Loucy (cell line): ENCODE data around the gene CECR2.

ENCODE experiments used
- H2AFZ ChIP-seq: fragments of 200-600 bp; sonication (generic); 2 replicates; pipeline ENCODE4 v1.6.0; 2016; ENCODE audit warnings: antibody characterized with exemption, mild to moderate bottlenecking, low read length, moderate library complexity
- H3F3A ChIP-seq: fragments of 200-600 bp; 2 replicates; pipeline ENCODE4 v1.6.0; 2016; ENCODE audit warnings: antibody characterized with exemption, low read depth, mild to moderate bottlenecking
- H3K27me3 ChIP-seq: fragments of 200-600 bp; sonication (generic); 2 replicates; pipeline ENCODE4 v1.6.1; 2014; ENCODE audit warnings: low read length, mild to moderate bottlenecking; ENCODE audit not compliant: insufficient read depth, poor library complexity, severe bottlenecking
- H3K36me3 ChIP-seq: fragments of 200-600 bp; sonication (generic); 2 replicates; pipeline ENCODE4 v1.6.1; 2016; ENCODE audit warnings: low read length; ENCODE audit not compliant: insufficient read depth
- H3K4me1 ChIP-seq: fragments of 200-600 bp; sonication (generic); 2 replicates; pipeline ENCODE4 v1.5.1; 2014; ENCODE audit warnings: low read length, mild to moderate bottlenecking; ENCODE audit not compliant: insufficient read depth, poor library complexity, severe bottlenecking
- H3K4me2 ChIP-seq: fragments of 200-600 bp; sonication (generic); 2 replicates; pipeline ENCODE4 v1.6.0; 2014; ENCODE audit warnings: antibody characterized with exemption, low read length, low read depth, mild to moderate bottlenecking; ENCODE audit not compliant: poor library complexity, severe bottlenecking
- H3K4me3 ChIP-seq: fragments of 200-600 bp; sonication (generic); 2 replicates; pipeline ENCODE4 v1.5.1; 2014; ENCODE audit warnings: low read length, mild to moderate bottlenecking, mixed read lengths; ENCODE audit not compliant: poor library complexity, severe bottlenecking
- H3K79me2 ChIP-seq: fragments of 200-600 bp; sonication (generic); 2 replicates; pipeline ENCODE4 v1.6.1; 2014; ENCODE audit warnings: low read length; ENCODE audit not compliant: insufficient read depth
- H3K9ac ChIP-seq: fragments of 200-600 bp; sonication (generic); 2 replicates; pipeline ENCODE4 v1.6.0; 2014; ENCODE audit warnings: mild to moderate bottlenecking, low read depth, low read length, moderate library complexity; ENCODE audit not compliant: poor library complexity, severe bottlenecking
- H3K9me2 ChIP-seq: fragments of 200-600 bp; sonication (generic); replicated peaks from 2 replicates; pipeline ENCODE4 v1.6.1; 2016; ENCODE audit warnings: low read depth, low read length, mixed read lengths
- H3K9me3 ChIP-seq: fragments of 200-600 bp; sonication (generic); 2 replicates; pipeline ENCODE4 v1.6.1; 2014; ENCODE audit warnings: mild to moderate bottlenecking, antibody characterized with exemption, low read length, low read depth; ENCODE audit not compliant: insufficient read depth
- H4K20me1 ChIP-seq: fragments of 200-600 bp; sonication (generic); 2 replicates; pipeline ENCODE4 v1.6.0; 2014; ENCODE audit warnings: antibody characterized with exemption, low read length, mild to moderate bottlenecking; ENCODE audit not compliant: insufficient read depth, poor library complexity, severe bottlenecking
- CTCF ChIP-seq: fragments of 200-600 bp; sonication (generic); conservative IDR thresholded peaks from 2 replicates; pipeline ENCODE4 v1.5.1; 2014; ENCODE audit warnings: mild to moderate bottlenecking, antibody characterized with exemption, low read length
- EZH2phosphoT487 ChIP-seq: fragments of 200-600 bp; IDR thresholded peaks from 2 replicates; pipeline ENCODE4 v1.6.1; 2018; ENCODE audit warnings: antibody characterized with exemption, mild to moderate bottlenecking, moderate library complexity, borderline replicate concordance

The CECR2 gene

GRCh38 chr22:17472932-17473331 is 103.7 kb downstream of the CECR2 start:
- no peak overlapping the region for H2AFZ ChIP-seq
- no peaks in the 10 kb centered on the region for H3K9me3 ChIP-seq
- no peaks in the 10 kb centered on the region for H3K4me1 ChIP-seq
- TF ChIP-seq EZH2phosphoT487, result no peak
- no peak for TF ChIP-seq CTCF
- H3K9ac ChIP-seq, result no peak overlapping the region
- no peaks in the 10 kb centered on the region for H3K9me2 ChIP-seq
- no peaks in the 10 kb centered on the region for H3K36me3 ChIP-seq
- H3F3A ChIP-seq, result no peaks in the 10 kb centered on the region
- H3K4me2 ChIP-seq, result no peak overlapping the region
- no peaks in the 10 kb centered on the region for H3K27me3 ChIP-seq
- no peaks in the 10 kb centered on the region for H4K20me1 ChIP-seq
- H3K79me2 ChIP-seq, result no peaks in the 10 kb centered on the region
- no peak overlapping the region for H3K4me3 ChIP-seq

DNA sequence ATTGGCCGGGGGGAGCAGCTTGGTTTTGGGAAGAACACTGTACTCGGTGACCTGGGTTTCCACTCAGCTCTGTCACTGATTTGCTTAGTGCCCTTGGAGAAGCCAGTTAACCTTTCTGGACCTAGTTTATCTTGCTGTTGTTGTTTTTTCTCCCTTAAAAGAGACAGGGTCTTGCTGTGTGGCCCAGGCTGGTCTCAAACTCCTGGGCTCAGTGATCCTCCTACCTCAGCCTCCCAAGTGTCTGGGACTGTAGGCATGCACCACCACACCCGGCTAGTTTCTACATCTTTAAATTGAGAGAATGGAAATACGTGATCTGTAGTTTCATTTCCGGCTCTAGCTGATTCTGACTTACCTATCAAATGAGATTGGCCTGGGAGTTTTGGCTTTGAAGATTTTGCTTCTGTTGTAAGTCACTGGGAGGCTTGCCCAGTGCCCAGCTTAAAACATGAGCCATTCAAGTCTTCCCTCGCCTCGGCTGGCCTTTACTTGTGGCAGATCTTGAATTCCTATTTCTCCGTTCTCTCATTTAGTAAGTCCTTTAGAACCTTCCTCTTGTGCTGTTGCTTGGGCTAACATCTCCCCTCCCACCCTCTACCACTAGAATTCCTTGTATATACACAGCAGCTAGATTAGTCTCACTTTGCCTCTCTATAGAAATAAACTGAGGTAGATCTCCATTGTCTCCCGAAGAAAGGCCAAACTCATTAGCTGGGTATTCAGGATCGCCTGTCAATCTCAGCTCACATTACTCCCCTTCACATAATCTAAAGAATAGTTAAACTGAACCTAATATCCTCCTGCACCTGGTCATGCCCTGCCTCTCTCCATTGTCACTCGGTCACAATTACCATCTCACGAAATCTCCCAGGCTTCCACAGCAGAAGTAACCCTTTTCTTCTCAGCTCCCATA is 106.3 kb downstream of the CECR2 start:
- Histone ChIP-seq H3K9ac (no peak overlapping the region), H3K36me3 (no peaks in the 10 kb centered on the region), H3K79me2 (no peaks in the 10 kb centered on the region), H3K9me3 (no peaks in the 10 kb centered on the region), H3K4me3 (no peak overlapping the region), H3K27me3 (no peaks in the 10 kb centered on the region), H4K20me1 (no peaks in the 10 kb centered on the region), H2AFZ (no peak overlapping the region), H3K4me1 (no peaks in the 10 kb centered on the region), H3F3A (no peaks in the 10 kb centered on the region), H3K9me2 (no peaks in the 10 kb centered on the region), H3K4me2 (no peak overlapping the region)
- TF ChIP-seq EZH2phosphoT487 (no peak), CTCF (no peak)

DNA sequence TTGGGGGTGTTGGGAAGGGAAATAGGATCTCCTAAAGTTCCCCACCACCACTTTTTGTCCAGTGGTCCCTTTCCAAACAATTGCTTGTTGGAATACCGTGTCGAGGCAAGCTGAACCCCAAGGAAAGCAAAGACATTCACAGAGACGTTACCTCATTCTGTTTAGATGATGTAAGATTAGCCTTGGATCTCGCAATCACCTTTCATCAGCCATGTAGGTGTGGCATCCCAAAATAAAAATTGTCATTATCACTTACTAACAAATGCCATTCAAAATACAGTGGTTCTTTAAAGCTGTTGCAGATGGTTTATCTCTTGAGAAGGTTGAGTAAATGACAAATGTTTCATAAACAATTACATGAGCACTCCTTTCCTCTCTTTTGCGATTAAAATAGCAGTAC is 107.6 kb downstream of the CECR2 start:
- Histone ChIP-seq H2AFZ (no peak overlapping the region), H3K4me2 (no peak overlapping the region), H3K9me3 (no peaks in the 10 kb centered on the region), H3K4me1 (no peaks in the 10 kb centered on the region), H3K79me2 (no peaks in the 10 kb centered on the region), H3K4me3 (no peak overlapping the region), H3K9ac (no peak overlapping the region), H4K20me1 (no peaks in the 10 kb centered on the region), H3K9me2 (no peaks in the 10 kb centered on the region), H3F3A (no peaks in the 10 kb centered on the region), H3K36me3 (no peaks in the 10 kb centered on the region), H3K27me3 (no peaks in the 10 kb centered on the region)
- TF ChIP-seq CTCF (no peak), EZH2phosphoT487 (no peak)
